ENCODE data around the gene ANXA2. TPM values are rescaled to one million over a fixed set of nuclear protein-coding genes. Genes with fewer than 3 reads are reported as not detected.
A peak's percentile ranks its signal among the peaks of the same experiment; 100 is the strongest.

ANXA2 gene
- polyA plus RNA-seq, 1 experiment = 5,886 TPM

GRCh38 chr15:60328852-60329443, 68.8 kb downstream of the ANXA2 start:
- Histone ChIP-seq H3K36me3 (ENCODE audit: control insufficient read depth, insufficient read depth, low read length) (no peaks in the 10 kb centered on the region), H3K27me3 (ENCODE audit: control insufficient read depth, insufficient read depth, low read length) (peaks cover 14% of the 10 kb centered on the region), H3K4me3 (ENCODE audit: low read depth, low read length) (no peak overlapping the region)
- DNase-seq (ENCODE audit: low read depth) = no peak
- CTCF ChIA-PET = interaction anchor here (0.7 to 5.0 kb wide), 23 partner anchors 8 to 638 kb away, joined by 3 to 60 read pairs (median 4); partner anchors contain the start of gene BNIP2
- POLR2A ChIA-PET = no interaction called here
- TF ChIP-seq CTCF (IDR thresholded peaks at IDR 0.05; ENCODE audit: insufficient read depth, low read depth, low read length) = peak; percentile 71

DNA sequence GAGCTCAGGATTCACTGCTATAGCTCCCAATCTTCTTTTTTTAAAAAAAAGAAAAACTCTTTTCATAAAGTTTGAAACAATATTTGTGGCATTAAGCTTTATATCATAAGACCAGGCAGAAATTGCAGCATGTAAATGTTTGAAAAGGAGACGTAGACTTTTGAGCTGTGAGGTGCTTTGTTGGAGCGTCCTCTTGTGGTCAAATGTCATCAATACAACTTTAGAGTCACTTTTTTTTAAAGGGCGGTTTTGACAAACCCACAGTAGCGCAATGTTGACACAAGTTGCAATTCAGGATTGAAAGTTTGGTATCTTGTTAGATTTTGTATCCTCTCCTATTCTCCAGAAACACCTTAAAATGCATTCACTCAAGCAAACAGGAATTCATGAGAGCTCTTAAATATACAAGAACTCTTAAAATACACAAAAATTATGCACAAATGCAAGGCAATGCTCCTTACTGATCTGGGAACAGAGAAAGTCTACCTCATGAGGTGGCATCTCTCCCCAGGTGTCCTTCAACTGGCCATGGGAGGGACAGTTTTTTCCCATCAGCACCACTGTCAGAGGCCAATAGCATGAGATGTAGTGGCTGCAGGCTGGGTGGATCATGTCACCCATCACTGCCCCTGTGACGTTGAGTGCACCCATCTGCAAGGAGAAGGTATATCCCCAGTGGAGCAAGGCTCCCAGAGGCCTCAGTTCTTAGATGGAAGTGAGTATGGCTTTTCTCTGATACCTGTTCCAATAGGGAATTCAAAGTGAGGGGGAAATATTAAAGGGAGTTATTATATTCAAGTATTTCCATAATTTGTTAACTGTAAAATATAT, 70.7 kb downstream of the ANXA2 start:
- H3K36me3 ChIP-seq (ENCODE audit: control insufficient read depth, insufficient read depth, low read length) = no peaks in the 10 kb centered on the region
- TF ChIP-seq CTCF (IDR thresholded peaks at IDR 0.05; ENCODE audit: insufficient read depth, low read depth, low read length) = peak; percentile 82
- POLR2A ChIA-PET = interaction anchor here (0.7 kb wide), 1 partner anchor 35 kb away, joined by 3 read pairs; no protein-coding TSS in a partner anchor
- CTCF ChIA-PET = interaction anchor here (0.5 to 5.0 kb wide), 38 partner anchors 8 to 794 kb away, joined by 3 to 60 read pairs (median 4); partner anchors contain the start of gene BNIP2
- no peak for DNase-seq (ENCODE audit: low read depth)
- no peak overlapping the region for H3K4me3 ChIP-seq (ENCODE audit: low read depth, low read length)
- peaks cover 25% of the 10 kb centered on the region for H3K27me3 ChIP-seq (ENCODE audit: control insufficient read depth, insufficient read depth, low read length)

- POLR2A ChIA-PET = interaction anchor here (0.7 kb wide), 1 partner anchor 36 kb away, joined by 3 read pairs; no protein-coding TSS in a partner anchor
- CTCF ChIA-PET = interaction anchor here (0.7 to 5.0 kb wide), 37 partner anchors 7 to 793 kb away, joined by 3 to 60 read pairs (median 4); partner anchors contain the start of gene BNIP2
- no peak for DNase-seq (ENCODE audit: low read depth)
- Histone ChIP-seq H3K4me3 (ENCODE audit: low read depth, low read length) (no peak overlapping the region), H3K27me3 (ENCODE audit: control insufficient read depth, insufficient read depth, low read length) (peaks cover 26% of the 10 kb centered on the region), H3K36me3 (ENCODE audit: control insufficient read depth, insufficient read depth, low read length) (no peaks in the 10 kb centered on the region)
- TF ChIP-seq CTCF (IDR thresholded peaks at IDR 0.05; ENCODE audit: insufficient read depth, low read depth, low read length) = no peak
Observed at GRCh38 chr15:60326343-60326742, 71.4 kb downstream of the ANXA2 start.

- no peak for TF ChIP-seq CTCF (IDR thresholded peaks at IDR 0.05; ENCODE audit: insufficient read depth, low read depth, low read length)
- DNase-seq (ENCODE audit: low read depth) = no peak
- CTCF ChIA-PET = interaction anchor here (0.8 to 5.0 kb wide), 25 partner anchors 7 to 793 kb away, joined by 3 to 60 read pairs (median 4); partner anchors contain the start of gene BNIP2
- H3K4me3 ChIP-seq (ENCODE audit: low read depth, low read length) = no peak overlapping the region
- no peaks in the 10 kb centered on the region for H3K36me3 ChIP-seq (ENCODE audit: control insufficient read depth, insufficient read depth, low read length)
- POLR2A ChIA-PET = interaction anchor here (0.7 kb wide), 1 partner anchor 37 kb away, joined by 3 read pairs; no protein-coding TSS in a partner anchor
- H3K27me3 ChIP-seq (ENCODE audit: control insufficient read depth, insufficient read depth, low read length) = peaks cover 26% of the 10 kb centered on the region
Observed at GRCh38 chr15:60325905-60326304, 71.9 kb downstream of the ANXA2 start.
